Measurements from ENCODE around the gene NTNG2.

Gene NTNG2

GRCh38 chr9:132283165-132283564, 121.3 kb downstream of the NTNG2 start:
- H3K9me3 ChIP-seq (replicated peaks in 1 of 2; ENCODE audit: control insufficient read depth in 2 of 2, insufficient read depth in 1 of 2, low read depth in 1 of 2, low read length in 2 of 2), result no peaks in the 10 kb centered on the region
- H3K27ac ChIP-seq (replicated peaks; ENCODE audit: low read length), result no peak overlapping the region
- no peak overlapping the region for H3K4me3 ChIP-seq (ENCODE audit: low read length in 2 of 2)
- no peak overlapping the region for H2BK15ac ChIP-seq (ENCODE audit: low read length)
- no peaks in the 10 kb centered on the region for H3K79me1 ChIP-seq (ENCODE audit: low read depth, low read length)
- H2BK120ac ChIP-seq (ENCODE audit: low read depth, low read length), result no peak overlapping the region
- DNase-seq (ENCODE audit: low spot score), result no peak
- H4K8ac ChIP-seq (ENCODE audit: low read depth, low read length), result no peak overlapping the region
- H4K91ac ChIP-seq (ENCODE audit: low read depth, low read length, poor library complexity), result no peak overlapping the region
- H2BK12ac ChIP-seq (ENCODE audit: low read length), result no peak overlapping the region
- H3K36me3 ChIP-seq (replicated peaks in 1 of 2; ENCODE audit: control insufficient read depth in 2 of 2, insufficient read depth in 2 of 2, low read length in 2 of 2), result peaks cover 28 to 98% of the 10 kb centered on the region in 2 donors
- no peak overlapping the region for H3K4ac ChIP-seq (ENCODE audit: low read length)
- no peak overlapping the region for H2AK5ac ChIP-seq (ENCODE audit: low read depth, low read length)
- no peak overlapping the region for H3K14ac ChIP-seq (ENCODE audit: low read length)
- WGBS, 2 donors (ENCODE audit: extremely low coverage in 2 of 2, insufficient read length in 2 of 2, insufficient replicate concordance in 1 of 2), result no CpG with 5 or more reads among the region's 4 CpGs
- H3K4me2 ChIP-seq (ENCODE audit: insufficient read depth, low read length, poor library complexity, severe bottlenecking), result no peak overlapping the region
- no peaks in the 10 kb centered on the region for H3K27me3 ChIP-seq (ENCODE audit: control insufficient read depth in 3 of 3, insufficient read depth in 3 of 3, low read depth in 1 of 3, low read length in 3 of 3)
- no peak overlapping the region for H3K18ac ChIP-seq (ENCODE audit: low read length)
- H3K9ac ChIP-seq (ENCODE audit: low read depth, low read length, poor library complexity), result no peak overlapping the region
- H3K23ac ChIP-seq (ENCODE audit: low read depth, low read length, poor library complexity), result no peak overlapping the region
- no peaks in the 10 kb centered on the region for H3K4me1 ChIP-seq (ENCODE audit: control insufficient read depth in 2 of 2, insufficient read depth in 1 of 2, low read depth in 1 of 2, low read length in 2 of 2)
- H2BK5ac ChIP-seq (ENCODE audit: low read length), result no peak overlapping the region
- H2AFZ ChIP-seq (ENCODE audit: low read length), result no peak overlapping the region

- no CpG with 5 or more reads among the region's 7 CpGs for WGBS, 2 donors (ENCODE audit: extremely low coverage in 2 of 2, insufficient read length in 2 of 2, insufficient replicate concordance in 1 of 2)
- no peak overlapping the region for H3K4ac ChIP-seq (ENCODE audit: low read length)
- H2BK15ac ChIP-seq (ENCODE audit: low read length), result no peak overlapping the region
- H3K4me3 ChIP-seq (ENCODE audit: low read length in 2 of 2), result no peak overlapping the region
- H2AK5ac ChIP-seq (ENCODE audit: low read depth, low read length), result no peak overlapping the region
- no peak overlapping the region for H2BK120ac ChIP-seq (ENCODE audit: low read depth, low read length)
- no peak for DNase-seq (ENCODE audit: low spot score)
- H3K9ac ChIP-seq (ENCODE audit: low read depth, low read length, poor library complexity), result no peak overlapping the region
- no peak overlapping the region for H2BK5ac ChIP-seq (ENCODE audit: low read length)
- no peak overlapping the region for H4K8ac ChIP-seq (ENCODE audit: low read depth, low read length)
- H3K18ac ChIP-seq (ENCODE audit: low read length), result no peak overlapping the region
- no peaks in the 10 kb centered on the region for H3K27me3 ChIP-seq (ENCODE audit: control insufficient read depth in 3 of 3, insufficient read depth in 3 of 3, low read depth in 1 of 3, low read length in 3 of 3)
- peaks cover 28 to 98% of the 10 kb centered on the region in 2 donors for H3K36me3 ChIP-seq (replicated peaks in 1 of 2; ENCODE audit: control insufficient read depth in 2 of 2, insufficient read depth in 2 of 2, low read length in 2 of 2)
- no peak overlapping the region for H2BK12ac ChIP-seq (ENCODE audit: low read length)
- H4K91ac ChIP-seq (ENCODE audit: low read depth, low read length, poor library complexity), result no peak overlapping the region
- H3K9me3 ChIP-seq (replicated peaks in 1 of 2; ENCODE audit: control insufficient read depth in 2 of 2, insufficient read depth in 1 of 2, low read depth in 1 of 2, low read length in 2 of 2), result no peaks in the 10 kb centered on the region
- H3K27ac ChIP-seq (replicated peaks; ENCODE audit: low read length), result no peak overlapping the region
- no peak overlapping the region for H3K14ac ChIP-seq (ENCODE audit: low read length)
- no peaks in the 10 kb centered on the region for H3K79me1 ChIP-seq (ENCODE audit: low read depth, low read length)
- no peak overlapping the region for H3K23ac ChIP-seq (ENCODE audit: low read depth, low read length, poor library complexity)
- H2AFZ ChIP-seq (ENCODE audit: low read length), result no peak overlapping the region
- H3K4me2 ChIP-seq (ENCODE audit: insufficient read depth, low read length, poor library complexity, severe bottlenecking), result no peak overlapping the region
- H3K4me1 ChIP-seq (ENCODE audit: control insufficient read depth in 2 of 2, insufficient read depth in 1 of 2, low read depth in 1 of 2, low read length in 2 of 2), result no peaks in the 10 kb centered on the region
These were observed 122.0 kb downstream of the NTNG2 start for GRCh38 chr9:132283863-132284262.

- Histone ChIP-seq H3K4me1 (ENCODE audit: control insufficient read depth in 2 of 2, insufficient read depth in 1 of 2, low read depth in 1 of 2, low read length in 2 of 2) (no peaks in the 10 kb centered on the region), H2AFZ (ENCODE audit: low read length) (no peak overlapping the region), H2AK5ac (ENCODE audit: low read depth, low read length) (no peak overlapping the region), H2BK12ac (ENCODE audit: low read length) (no peak overlapping the region), H3K14ac (ENCODE audit: low read length) (no peak overlapping the region), H3K9ac (ENCODE audit: low read depth, low read length, poor library complexity) (no peak overlapping the region), H3K4me3 (ENCODE audit: low read length in 2 of 2) (no peak overlapping the region), H2BK15ac (ENCODE audit: low read length) (no peak overlapping the region), H3K4ac (ENCODE audit: low read length) (no peak overlapping the region), H3K9me3 (replicated peaks in 1 of 2; ENCODE audit: control insufficient read depth in 2 of 2, insufficient read depth in 1 of 2, low read depth in 1 of 2, low read length in 2 of 2) (no peaks in the 10 kb centered on the region), H4K8ac (ENCODE audit: low read depth, low read length) (no peak overlapping the region), H3K4me2 (ENCODE audit: insufficient read depth, low read length, poor library complexity, severe bottlenecking) (no peak overlapping the region), H3K79me1 (ENCODE audit: low read depth, low read length) (no peaks in the 10 kb centered on the region), H3K23ac (ENCODE audit: low read depth, low read length, poor library complexity) (no peak overlapping the region), H2BK5ac (ENCODE audit: low read length) (no peak overlapping the region), H3K18ac (ENCODE audit: low read length) (no peak overlapping the region), H3K36me3 (replicated peaks in 1 of 2; ENCODE audit: control insufficient read depth in 2 of 2, insufficient read depth in 2 of 2, low read length in 2 of 2) (peaks cover 22 to 89% of the 10 kb centered on the region in 2 donors), H3K27ac (replicated peaks; ENCODE audit: low read length) (no peak overlapping the region), H3K27me3 (ENCODE audit: control insufficient read depth in 3 of 3, insufficient read depth in 3 of 3, low read depth in 1 of 3, low read length in 3 of 3) (no peaks in the 10 kb centered on the region), H2BK120ac (ENCODE audit: low read depth, low read length) (no peak overlapping the region), H4K91ac (ENCODE audit: low read depth, low read length, poor library complexity) (no peak overlapping the region)
- WGBS, 2 donors (ENCODE audit: extremely low coverage in 2 of 2, insufficient read length in 2 of 2, insufficient replicate concordance in 1 of 2), result no CpG with 5 or more reads among the region's 3 CpGs
- DNase-seq (ENCODE audit: low spot score), result no peak
These were observed 125.5 kb downstream of the NTNG2 start for GRCh38 chr9:132287256-132287760.

DNA sequence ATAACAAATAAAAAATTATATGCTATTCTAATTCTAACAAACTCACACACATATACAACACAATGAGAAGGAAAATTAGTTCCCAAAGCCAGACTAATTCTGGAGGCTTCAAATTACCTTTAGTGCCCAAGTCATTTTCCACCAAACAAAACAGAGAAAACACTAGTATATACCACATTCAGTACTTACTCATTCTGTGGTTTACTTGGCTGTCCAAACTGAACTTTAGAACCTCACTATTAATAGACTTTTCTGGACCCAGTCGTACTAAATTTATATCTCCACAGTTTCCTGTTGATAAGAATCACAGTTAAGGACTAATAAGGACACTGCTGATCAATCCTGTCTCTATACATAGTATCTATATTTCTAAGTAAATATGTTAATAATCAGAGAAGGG, 126.5 kb downstream of the NTNG2 start:
- DNase-seq (ENCODE audit: low spot score), result no peak
- Histone ChIP-seq H4K91ac (ENCODE audit: low read depth, low read length, poor library complexity) (no peak overlapping the region), H3K27me3 (ENCODE audit: control insufficient read depth in 3 of 3, insufficient read depth in 3 of 3, low read depth in 1 of 3, low read length in 3 of 3) (no peaks in the 10 kb centered on the region), H3K23ac (ENCODE audit: low read depth, low read length, poor library complexity) (no peak overlapping the region), H2BK12ac (ENCODE audit: low read length) (no peak overlapping the region), H3K9me3 (replicated peaks in 1 of 2; ENCODE audit: control insufficient read depth in 2 of 2, insufficient read depth in 1 of 2, low read depth in 1 of 2, low read length in 2 of 2) (no peaks in the 10 kb centered on the region), H2BK120ac (ENCODE audit: low read depth, low read length) (no peak overlapping the region), H2BK15ac (ENCODE audit: low read length) (no peak overlapping the region), H3K14ac (ENCODE audit: low read length) (no peak overlapping the region), H3K4me3 (ENCODE audit: low read length in 2 of 2) (no peak overlapping the region), H2AFZ (ENCODE audit: low read length) (no peak overlapping the region), H3K27ac (replicated peaks; ENCODE audit: low read length) (no peak overlapping the region), H3K18ac (ENCODE audit: low read length) (no peak overlapping the region), H3K9ac (ENCODE audit: low read depth, low read length, poor library complexity) (no peak overlapping the region), H3K79me1 (ENCODE audit: low read depth, low read length) (no peaks in the 10 kb centered on the region), H2BK5ac (ENCODE audit: low read length) (no peak overlapping the region), H3K4me1 (ENCODE audit: control insufficient read depth in 2 of 2, insufficient read depth in 1 of 2, low read depth in 1 of 2, low read length in 2 of 2) (no peaks in the 10 kb centered on the region), H3K4ac (ENCODE audit: low read length) (no peak overlapping the region), H4K8ac (ENCODE audit: low read depth, low read length) (no peak overlapping the region), H2AK5ac (ENCODE audit: low read depth, low read length) (no peak overlapping the region), H3K4me2 (ENCODE audit: insufficient read depth, low read length, poor library complexity, severe bottlenecking) (no peak overlapping the region), H3K36me3 (replicated peaks in 1 of 2; ENCODE audit: control insufficient read depth in 2 of 2, insufficient read depth in 2 of 2, low read length in 2 of 2) (peaks cover 15 to 87% of the 10 kb centered on the region in 2 donors)
- WGBS, 2 donors (ENCODE audit: extremely low coverage in 2 of 2, insufficient read length in 2 of 2, insufficient replicate concordance in 1 of 2), result no CpG with 5 or more reads among the region's 1 CpG
